GM19023 (cell line): Measurements from ENCODE around the gene RIC8B.
A peak's percentile ranks its signal among the peaks of the same experiment; 100 is the strongest.
"Not testable (repeated sequence)": the region's sequence is repeated elsewhere in the genome, so short reads cannot be mapped to it uniquely, and the experiment has no call there.

ENCODE experiments used
- ATAC-seq: cut with Tn5 transposase; IDR thresholded peaks from one replicate; pipeline ENCODE4 v1.9.1; 2021; ENCODE audit warnings: mild to moderate bottlenecking, moderate library complexity; ENCODE audit not compliant: unreplicated experiment

The RIC8B gene

DNA sequence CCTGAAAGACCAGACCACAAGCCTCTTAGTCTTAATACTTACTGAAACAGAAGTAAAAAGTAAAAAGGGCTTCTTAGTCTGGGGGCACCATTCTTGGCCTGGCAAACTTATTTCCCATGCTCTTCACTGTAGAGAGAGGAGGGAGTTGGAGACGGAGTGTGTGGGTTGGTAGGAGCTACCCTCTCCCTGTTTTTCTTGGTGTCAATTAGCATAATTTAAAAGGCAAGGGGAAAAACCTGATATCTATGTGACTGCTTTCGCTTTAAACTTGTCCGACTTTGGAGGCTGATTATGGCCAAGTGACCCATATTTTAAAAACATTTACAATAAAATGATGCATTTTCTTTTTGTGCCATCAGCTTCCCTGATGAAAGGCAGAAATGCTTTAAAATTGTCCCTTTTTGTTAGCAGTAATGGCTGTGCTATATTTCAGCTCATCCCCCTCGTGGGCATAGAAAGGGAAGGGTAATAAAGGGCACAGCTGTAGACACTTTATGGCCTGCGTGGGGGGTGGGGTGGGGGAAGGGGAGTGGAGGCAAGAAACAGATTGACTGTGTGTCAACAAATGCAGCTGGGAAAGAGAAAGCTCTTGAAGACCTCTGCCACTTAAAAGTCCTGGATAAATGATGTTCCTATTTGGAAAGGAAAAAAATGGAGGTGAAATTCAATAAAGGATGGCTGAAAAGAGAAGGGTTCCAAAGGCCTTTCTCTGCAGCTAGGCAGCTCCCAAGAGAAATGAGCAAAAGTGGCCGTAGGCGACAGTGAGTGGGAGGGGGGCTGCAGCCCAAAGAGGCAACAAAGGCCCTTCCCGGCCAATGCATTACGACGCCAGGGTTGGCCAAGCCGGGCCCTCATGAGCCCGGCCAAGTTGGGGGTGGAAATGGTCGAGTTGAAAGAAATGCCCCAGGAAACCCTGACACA lies 123.8 kb downstream of the RIC8B start:
- no peak for ATAC-seq

DNA sequence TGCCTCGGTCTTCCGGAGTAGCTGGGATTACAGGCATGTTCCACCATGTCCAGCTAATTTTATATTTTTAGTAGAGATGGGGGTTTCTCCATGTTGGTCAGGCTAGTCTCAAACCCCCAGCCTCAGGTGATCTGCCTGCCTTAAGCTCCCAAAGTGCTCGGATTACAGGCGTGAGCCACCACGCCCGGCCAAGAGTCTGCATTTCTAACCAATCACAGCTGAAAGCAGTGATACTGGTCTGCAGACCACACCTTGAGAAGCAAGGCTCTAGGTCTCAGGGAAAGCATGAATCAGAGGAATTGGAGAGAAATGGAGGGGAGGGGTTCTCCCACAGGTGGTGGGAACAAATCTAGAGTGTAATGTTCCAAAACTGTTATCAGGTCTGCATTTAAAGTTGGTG lies 126.1 kb downstream of the RIC8B start:
- no peak for ATAC-seq

- no peak for ATAC-seq
These were observed 126.8 kb downstream of the RIC8B start for GRCh38 chr12:106901276-106901675.

DNA sequence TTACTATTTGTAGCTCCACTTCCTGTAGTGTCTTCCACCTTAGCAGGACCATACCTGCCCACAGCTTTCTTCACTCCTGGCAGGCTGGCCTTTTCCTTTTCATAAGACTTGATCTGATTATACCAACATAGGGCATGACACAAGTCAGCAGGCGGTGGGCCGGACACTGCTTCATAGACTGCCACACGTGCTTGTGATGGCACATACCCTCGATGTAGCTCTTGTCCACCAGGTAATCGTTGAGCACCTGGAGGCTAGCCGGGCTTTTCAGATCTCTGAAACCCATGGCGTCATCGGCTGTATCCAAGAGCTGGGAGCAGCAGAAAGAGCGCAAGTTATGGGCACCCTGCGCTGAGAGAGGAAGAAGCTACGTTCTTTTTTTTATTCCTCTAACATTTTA lies 127.6 kb downstream of the RIC8B start:
- no peak for ATAC-seq

DNA sequence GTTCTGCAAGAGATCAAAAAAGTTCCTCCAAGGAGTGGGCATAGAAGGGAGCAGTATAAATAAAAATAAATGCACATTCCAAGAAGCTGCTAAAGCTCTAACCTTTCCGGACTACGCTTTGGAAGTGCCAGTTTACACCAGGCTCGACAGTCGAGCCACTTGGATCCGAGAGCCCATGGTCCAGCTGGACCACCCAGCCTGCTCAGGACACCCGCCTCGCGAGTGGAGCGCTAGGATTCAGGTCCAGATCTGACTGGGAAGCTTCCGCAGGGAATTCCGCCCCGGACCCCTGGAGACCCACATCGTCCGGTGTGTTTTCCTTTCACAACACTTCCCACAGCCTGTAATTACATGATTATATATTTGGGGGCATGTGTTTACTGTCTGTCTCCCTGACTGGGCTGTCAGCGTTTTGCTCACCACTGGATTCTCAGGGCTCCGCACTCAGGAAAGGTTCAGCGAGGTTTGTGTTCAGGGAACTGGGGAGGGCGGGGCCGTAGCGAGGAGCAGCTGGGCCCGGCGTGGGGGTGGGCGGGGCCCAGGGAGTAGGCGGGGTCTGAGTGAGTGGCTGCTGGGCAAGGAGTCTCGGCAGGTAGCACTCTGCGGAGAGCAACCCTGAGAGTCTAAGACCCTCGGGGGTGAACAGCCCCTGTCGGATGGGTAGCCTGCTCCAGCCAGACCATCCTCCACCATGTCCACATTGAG lies 128.9 kb downstream of the RIC8B start:
- peak; percentile 86 for ATAC-seq

DNA sequence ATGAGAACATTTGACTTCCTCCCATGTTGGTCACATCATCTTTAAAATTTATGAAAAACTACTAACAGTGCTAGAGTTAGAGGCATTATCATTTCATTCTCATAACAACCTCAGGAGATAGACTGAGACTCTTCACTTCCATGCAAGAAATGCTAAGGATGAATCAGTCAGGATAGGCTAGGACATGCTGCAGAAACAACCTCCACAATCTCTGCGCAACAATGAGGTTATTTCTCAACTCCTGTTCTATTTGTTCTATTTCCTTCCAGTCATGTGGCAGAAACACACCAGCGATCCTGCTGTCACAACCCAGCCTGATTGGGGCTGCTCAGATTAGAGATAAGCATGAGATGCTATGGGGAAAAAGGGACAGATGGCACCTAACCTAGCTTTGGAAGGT lies 132.2 kb downstream of the RIC8B start:
- no peak for ATAC-seq

GRCh38 chr12:106907411-106907810 lies 132.9 kb downstream of the RIC8B start:
- ATAC-seq: no peak

DNA sequence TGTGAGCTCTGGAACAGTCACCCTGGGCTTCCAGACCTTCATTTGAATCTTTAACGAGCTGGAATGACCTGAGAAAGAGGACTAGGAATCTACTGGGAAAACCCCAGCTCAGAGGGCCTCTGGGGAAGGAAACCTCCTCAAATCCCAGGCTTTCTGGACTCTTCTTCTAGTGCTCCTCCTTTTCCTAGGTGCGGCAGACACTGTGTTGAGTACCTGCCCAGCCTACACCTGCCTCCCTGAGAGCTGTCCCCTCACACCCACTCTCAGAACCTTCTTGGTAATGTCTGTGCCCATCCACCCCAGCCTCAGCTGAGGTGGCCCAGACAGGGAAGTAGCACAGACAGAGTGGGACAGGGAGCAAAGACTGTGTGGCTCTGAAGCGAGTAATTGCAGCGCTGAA lies 133.4 kb downstream of the RIC8B start:
- ATAC-seq: no peak

- ATAC-seq: no peak
These were observed 134.1 kb downstream of the RIC8B start for GRCh38 chr12:106908561-106908960.

GRCh38 chr12:106910202-106910601 lies 135.7 kb downstream of the RIC8B start:
- peak; percentile 47 for ATAC-seq

DNA sequence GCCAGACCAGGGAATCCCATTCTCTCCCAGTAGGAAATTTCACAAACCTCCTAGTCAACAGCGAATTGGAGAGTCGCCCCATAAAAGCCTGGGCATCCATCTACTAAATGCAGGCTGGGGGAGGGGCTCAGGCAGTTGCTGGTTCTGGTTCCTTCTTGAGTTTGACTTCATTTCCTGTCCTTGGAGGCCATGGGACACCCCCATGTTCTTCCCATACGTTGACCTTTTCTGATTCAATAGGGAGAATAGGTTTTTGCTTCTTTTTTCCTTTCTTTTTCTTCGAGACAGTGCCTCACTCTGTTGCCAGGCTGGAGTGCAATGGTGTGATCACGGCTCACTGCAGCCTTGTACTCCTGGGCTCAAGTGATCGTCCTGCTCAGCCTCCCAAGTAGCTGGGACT lies 137.1 kb downstream of the RIC8B start:
- ATAC-seq: no peak

DNA sequence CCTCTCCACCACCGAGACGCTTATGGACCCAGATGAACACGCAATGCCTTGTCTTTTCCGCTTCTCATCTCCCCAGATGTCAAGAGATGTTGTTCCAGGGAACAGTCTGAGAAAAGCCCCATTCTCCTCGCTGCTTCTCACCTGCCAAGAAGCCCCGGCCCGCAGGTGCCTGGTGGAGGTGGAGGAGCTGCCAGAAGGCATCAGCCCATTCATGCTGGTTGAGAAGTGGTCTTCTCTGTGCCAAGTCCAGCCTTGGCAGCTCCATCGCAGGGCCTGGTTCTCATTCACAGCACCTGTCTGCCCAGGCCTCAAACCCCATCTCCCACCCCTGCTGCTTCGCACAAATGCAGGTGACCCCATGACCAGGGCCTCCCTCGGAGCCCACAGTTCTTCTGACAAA lies 139.0 kb downstream of the RIC8B start:
- no peak for ATAC-seq

DNA sequence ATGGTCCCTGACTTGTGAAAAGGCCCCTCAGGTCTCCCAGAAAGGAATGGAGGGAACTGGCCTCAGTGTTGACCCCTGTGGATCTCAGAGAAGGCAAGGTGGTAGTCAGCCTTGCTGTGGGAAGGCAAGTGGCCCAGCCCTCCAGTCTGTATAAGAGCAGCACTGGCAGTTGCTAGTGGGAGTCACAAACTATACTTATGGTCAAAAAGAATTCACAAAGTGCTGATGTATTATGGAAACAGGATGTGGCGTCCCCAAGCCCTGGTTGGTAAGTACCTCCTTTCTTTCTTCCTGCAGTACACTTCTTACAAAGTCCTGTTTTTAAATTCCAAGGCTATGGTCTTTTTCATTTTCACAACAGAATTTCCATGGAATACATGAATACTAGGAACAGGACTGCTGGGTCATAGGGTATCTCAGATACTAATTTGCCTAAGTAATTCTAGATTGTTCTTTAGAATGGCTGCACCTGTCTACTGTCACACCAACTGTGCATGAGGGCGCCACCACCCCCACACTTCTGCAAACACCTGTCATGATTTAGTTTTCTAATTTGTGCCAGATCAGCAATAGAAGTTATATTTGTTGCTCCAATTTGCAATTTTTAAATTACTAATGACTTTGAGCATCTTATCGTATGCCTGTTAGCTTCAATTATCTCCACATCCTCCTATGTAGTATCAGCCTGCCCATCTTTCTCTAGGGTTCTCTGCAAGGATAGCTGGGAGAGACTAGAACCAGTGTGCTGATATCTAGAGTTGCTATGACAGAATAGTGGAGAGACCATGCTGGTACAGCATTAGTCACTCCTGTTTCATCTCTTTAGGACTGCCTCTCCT lies 140.5 kb downstream of the RIC8B start:
- ATAC-seq: peak; percentile 65

- no peak for ATAC-seq
These were observed 141.1 kb downstream of the RIC8B start for GRCh38 chr12:106915635-106916026.

GRCh38 chr12:106917503-106917902 lies 143.0 kb downstream of the RIC8B start:
- ATAC-seq: no peak

DNA sequence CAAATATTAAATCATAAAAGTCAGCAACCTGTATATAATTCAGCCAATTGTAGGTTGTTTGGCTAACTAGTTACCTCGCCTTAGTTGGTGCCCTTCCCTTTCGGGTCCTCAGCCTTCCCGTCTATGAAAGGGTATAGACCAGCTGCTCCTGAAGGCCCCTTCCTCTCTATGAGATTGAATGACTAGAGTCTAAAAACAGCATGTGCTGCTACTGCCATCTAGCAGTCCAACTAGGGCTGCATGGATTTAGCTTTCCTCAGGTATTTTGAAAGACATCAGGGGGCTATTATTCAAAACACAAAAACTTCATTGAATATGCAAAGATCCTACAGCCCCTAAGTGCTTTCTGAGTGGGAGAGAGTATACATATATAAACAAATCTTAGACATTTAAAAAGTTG lies 144.3 kb downstream of the RIC8B start:
- no peak for ATAC-seq

GRCh38 chr12:106919910-106920544 lies 145.5 kb downstream of the RIC8B start:
- ATAC-seq: no peak

DNA sequence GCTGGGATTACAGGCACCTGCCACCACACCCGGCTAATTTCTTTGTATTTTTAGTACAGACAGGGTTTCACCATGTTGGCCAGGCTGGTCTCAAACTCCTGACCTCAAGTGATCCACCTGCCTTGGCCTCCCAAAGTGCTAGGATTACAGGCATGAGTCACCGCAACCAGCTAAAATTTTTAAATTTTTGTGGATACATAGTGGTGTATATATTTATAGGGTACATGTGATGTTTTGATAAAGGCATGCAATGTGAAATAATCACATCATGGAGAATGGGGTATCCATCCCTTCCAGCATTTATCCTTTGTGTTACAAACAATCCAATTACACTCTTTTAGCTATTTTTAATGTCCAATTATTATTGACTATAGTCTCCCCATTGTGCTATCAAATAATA lies 147.5 kb downstream of the RIC8B start:
- ATAC-seq: not testable (repeated sequence)

- not testable (repeated sequence) for ATAC-seq
These were observed 149.1 kb downstream of the RIC8B start for GRCh38 chr12:106923594-106923993.

DNA sequence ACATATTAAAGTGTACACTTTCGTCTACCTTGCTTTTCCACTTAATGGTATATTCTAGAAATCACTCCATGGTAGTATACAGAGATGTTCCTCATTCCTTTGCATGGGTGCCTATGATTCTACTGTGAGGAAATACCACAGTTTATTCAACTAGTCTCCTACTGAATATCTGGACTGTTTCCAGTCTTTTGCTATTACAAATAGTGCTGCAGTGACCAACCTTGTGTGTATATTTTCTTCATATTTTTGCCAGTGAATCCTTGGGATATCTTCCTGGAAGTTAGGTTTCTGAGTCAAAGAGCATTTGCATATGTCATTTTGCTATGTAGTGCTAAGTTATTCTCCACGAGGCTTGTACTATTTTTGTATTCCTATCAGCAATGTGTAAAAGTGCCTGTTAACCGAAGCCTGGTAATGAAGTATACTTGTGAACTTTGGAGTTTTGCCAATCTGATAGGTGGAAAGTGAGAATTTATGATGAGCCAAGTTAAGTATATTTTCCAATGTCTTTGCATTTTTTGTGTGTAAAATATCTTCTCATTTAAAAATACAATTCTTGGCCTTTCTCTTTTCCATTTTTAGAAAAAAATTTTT lies 149.9 kb downstream of the RIC8B start:
- ATAC-seq: no peak
